ENCODE measurements around the gene CCDC122. TPM values are rescaled to one million over a fixed set of nuclear protein-coding genes. Genes with fewer than 3 reads are reported as not detected.

CCDC122 gene
- total RNA-seq, 1 experiment from 2014 or later = 1.6 TPM

DNA sequence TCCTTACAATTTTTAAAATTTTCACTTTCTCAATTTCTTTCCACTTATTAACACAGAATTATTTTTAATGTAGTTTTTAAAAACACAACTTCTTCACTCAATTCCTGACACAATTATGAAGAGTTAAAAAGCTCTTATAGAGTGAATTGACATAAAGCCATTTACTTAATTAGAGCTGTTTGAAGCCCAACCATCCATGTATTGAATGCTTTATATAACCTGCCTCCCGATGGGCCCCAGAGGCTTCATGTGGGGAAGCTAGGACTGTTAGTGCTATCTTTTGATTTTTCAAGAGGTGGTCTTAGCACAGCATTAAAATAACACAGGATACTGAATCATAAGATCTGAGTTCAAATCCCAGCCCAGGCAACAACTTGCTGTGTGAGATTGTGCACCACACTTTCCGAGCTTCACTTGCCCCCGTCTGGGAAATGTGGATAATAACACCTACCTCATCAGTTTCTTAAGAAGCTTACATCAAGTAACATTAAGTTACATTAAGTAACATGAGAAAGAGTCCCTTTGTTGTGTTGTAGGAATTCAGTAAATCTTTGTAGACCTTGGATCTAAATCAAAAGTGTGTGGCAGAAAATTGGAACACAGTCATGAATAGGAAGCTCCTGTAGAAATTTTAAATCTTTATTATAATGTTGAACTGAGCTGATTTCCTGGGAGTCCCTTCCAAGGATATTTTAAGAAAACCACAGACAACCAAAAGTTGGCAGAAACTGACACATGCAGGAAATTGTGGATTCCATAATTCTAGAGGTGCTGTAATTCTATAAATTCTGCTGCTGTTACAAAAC is 87.3 kb downstream of the CCDC122 start:
- Histone ChIP-seq H3K27me3 (ENCODE audit: low read length) (no peaks in the 10 kb centered on the region), H3K9ac (ENCODE audit: low read length) (no peak overlapping the region), H3K4me3 (ENCODE audit: low read length) (no peak overlapping the region), H3K79me2 (ENCODE audit: low read length) (no peaks in the 10 kb centered on the region), H3K9me3 (ENCODE audit: low read length) (no peaks in the 10 kb centered on the region), H3K36me3 (ENCODE audit: insufficient read depth, low read length) (no peaks in the 10 kb centered on the region), H2AFZ (ENCODE audit: low read length) (no peak overlapping the region), H3K4me1 (ENCODE audit: low read length) (no peaks in the 10 kb centered on the region), H3K9me2 (replicated peaks; ENCODE audit: insufficient read depth, low read length) (no peaks in the 10 kb centered on the region), H4K20me1 (ENCODE audit: insufficient read depth, low read depth, low read length) (no peaks in the 10 kb centered on the region), H3K4me2 (ENCODE audit: low read depth, low read length, poor library complexity, severe bottlenecking) (no peak overlapping the region), H3K27ac (ENCODE audit: low read length) (no peak overlapping the region)
- no peak for DNase-seq

GRCh38 chr13:43787997-43788396 is 91.5 kb downstream of the CCDC122 start:
- no peak for DNase-seq
- H2AFZ ChIP-seq (ENCODE audit: low read length) = no peak overlapping the region
- no peaks in the 10 kb centered on the region for H3K9me3 ChIP-seq (ENCODE audit: low read length)
- H3K4me2 ChIP-seq (ENCODE audit: low read depth, low read length, poor library complexity, severe bottlenecking) = no peak overlapping the region
- H3K36me3 ChIP-seq (ENCODE audit: insufficient read depth, low read length) = no peaks in the 10 kb centered on the region
- no peaks in the 10 kb centered on the region for H3K4me1 ChIP-seq (ENCODE audit: low read length)
- H3K27ac ChIP-seq (ENCODE audit: low read length) = no peak overlapping the region
- no peaks in the 10 kb centered on the region for H3K9me2 ChIP-seq (replicated peaks; ENCODE audit: insufficient read depth, low read length)
- no peaks in the 10 kb centered on the region for H3K79me2 ChIP-seq (ENCODE audit: low read length)
- no peaks in the 10 kb centered on the region for H4K20me1 ChIP-seq (ENCODE audit: insufficient read depth, low read depth, low read length)
- no peak overlapping the region for H3K9ac ChIP-seq (ENCODE audit: low read length)
- no peak overlapping the region for H3K4me3 ChIP-seq (ENCODE audit: low read length)
- no peaks in the 10 kb centered on the region for H3K27me3 ChIP-seq (ENCODE audit: low read length)

DNA sequence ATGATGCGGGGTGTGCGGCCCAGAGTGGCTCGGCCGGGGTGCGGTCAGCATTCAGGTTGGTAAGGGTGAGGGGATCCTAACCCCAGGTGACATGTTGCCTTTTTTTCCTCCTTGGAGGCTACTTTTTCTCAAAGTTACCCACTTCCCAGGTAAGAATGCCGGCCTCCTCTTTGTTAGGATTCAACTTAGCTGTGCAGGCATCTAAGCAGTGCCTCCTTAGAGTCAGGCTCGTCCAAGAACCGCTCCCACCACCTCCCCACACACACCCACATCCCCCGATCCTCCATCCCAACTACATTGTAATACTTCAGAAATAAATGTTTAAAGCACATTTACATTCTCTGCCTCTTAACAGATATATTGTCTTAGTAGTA is 92.0 kb downstream of the CCDC122 start:
- H3K9me3 ChIP-seq (ENCODE audit: low read length) = no peaks in the 10 kb centered on the region
- H3K9me2 ChIP-seq (replicated peaks; ENCODE audit: insufficient read depth, low read length) = no peaks in the 10 kb centered on the region
- no peak overlapping the region for H3K27ac ChIP-seq (ENCODE audit: low read length)
- no peak overlapping the region for H2AFZ ChIP-seq (ENCODE audit: low read length)
- H3K4me1 ChIP-seq (ENCODE audit: low read length) = no peaks in the 10 kb centered on the region
- no peaks in the 10 kb centered on the region for H4K20me1 ChIP-seq (ENCODE audit: insufficient read depth, low read depth, low read length)
- no peak overlapping the region for H3K4me3 ChIP-seq (ENCODE audit: low read length)
- H3K4me2 ChIP-seq (ENCODE audit: low read depth, low read length, poor library complexity, severe bottlenecking) = no peak overlapping the region
- H3K9ac ChIP-seq (ENCODE audit: low read length) = no peak overlapping the region
- no peaks in the 10 kb centered on the region for H3K27me3 ChIP-seq (ENCODE audit: low read length)
- no peaks in the 10 kb centered on the region for H3K36me3 ChIP-seq (ENCODE audit: insufficient read depth, low read length)
- no peaks in the 10 kb centered on the region for H3K79me2 ChIP-seq (ENCODE audit: low read length)
- no peak for DNase-seq

DNA sequence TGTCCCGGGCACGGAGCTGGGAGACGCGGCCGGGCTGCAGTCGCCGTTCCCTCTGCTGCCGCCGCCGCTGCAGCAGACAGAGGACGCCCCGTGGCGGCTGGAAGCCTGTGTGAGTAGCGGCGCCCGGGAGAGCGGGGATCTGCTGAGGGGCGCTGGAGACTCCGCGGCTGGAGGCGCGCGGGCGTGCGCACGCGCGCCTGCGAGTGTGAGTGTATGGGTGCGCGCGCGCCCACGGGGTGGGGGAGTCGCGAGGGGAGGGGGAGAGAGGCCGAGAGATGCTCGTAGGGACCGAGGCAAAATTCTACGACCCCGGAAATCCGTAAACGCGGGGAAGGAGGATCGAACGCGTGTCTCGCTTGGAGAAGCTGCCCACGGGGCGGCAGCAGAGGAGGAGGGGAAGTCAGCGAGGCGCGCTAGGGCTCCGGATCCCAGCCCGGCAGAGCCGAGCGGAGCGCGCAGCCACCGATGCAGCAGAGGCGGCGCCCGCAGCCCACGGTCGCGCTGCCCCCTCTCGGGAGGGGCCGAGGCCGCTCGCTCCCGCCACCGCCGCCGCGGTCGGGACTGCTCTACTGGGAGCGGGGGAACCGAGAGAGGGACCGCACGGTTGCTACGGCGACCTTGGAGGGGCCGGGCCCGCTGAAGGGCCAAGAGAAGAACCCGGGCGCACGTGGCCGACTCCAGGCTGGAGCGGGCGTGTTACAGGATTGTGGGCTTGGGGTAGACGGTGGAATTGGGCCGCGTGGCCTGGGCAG is 92.6 kb downstream of the CCDC122 start, which contains the start of gene ENOX1:
ENOX1 (minus strand) TSS at position 207 of the 752 bp plus-strand sequence.
- Histone ChIP-seq H3K27me3 (ENCODE audit: low read length) (no peaks in the 10 kb centered on the region), H3K4me1 (ENCODE audit: low read length) (no peaks in the 10 kb centered on the region), H4K20me1 (ENCODE audit: insufficient read depth, low read depth, low read length) (no peaks in the 10 kb centered on the region), H3K9me2 (replicated peaks; ENCODE audit: insufficient read depth, low read length) (no peaks in the 10 kb centered on the region), H3K4me3 (ENCODE audit: low read length) (no peak within 1 kb of the TSS), H3K9ac (ENCODE audit: low read length) (no peak within 1 kb of the TSS), H3K27ac (ENCODE audit: low read length) (no peak within 1 kb of the TSS), H3K9me3 (ENCODE audit: low read length) (no peaks in the 10 kb centered on the region), H3K36me3 (ENCODE audit: insufficient read depth, low read length) (no peaks in the 10 kb centered on the region), H2AFZ (ENCODE audit: low read length) (no peak within 1 kb of the TSS), H3K4me2 (ENCODE audit: low read depth, low read length, poor library complexity, severe bottlenecking) (no peak within 1 kb of the TSS), H3K79me2 (ENCODE audit: low read length) (no peaks in the 10 kb centered on the region)
- no peak for DNase-seq

GRCh38 chr13:43786472-43786765 is 93.1 kb downstream of the CCDC122 start:
- Histone ChIP-seq H3K79me2 (ENCODE audit: low read length) (no peaks in the 10 kb centered on the region), H3K36me3 (ENCODE audit: insufficient read depth, low read length) (no peaks in the 10 kb centered on the region), H3K27me3 (ENCODE audit: low read length) (no peaks in the 10 kb centered on the region), H3K27ac (ENCODE audit: low read length) (no peak overlapping the region), H3K9me2 (replicated peaks; ENCODE audit: insufficient read depth, low read length) (no peaks in the 10 kb centered on the region), H3K4me2 (ENCODE audit: low read depth, low read length, poor library complexity, severe bottlenecking) (no peak overlapping the region), H3K4me1 (ENCODE audit: low read length) (no peaks in the 10 kb centered on the region), H3K4me3 (ENCODE audit: low read length) (no peak overlapping the region), H3K9ac (ENCODE audit: low read length) (no peak overlapping the region), H3K9me3 (ENCODE audit: low read length) (no peaks in the 10 kb centered on the region), H2AFZ (ENCODE audit: low read length) (no peak overlapping the region), H4K20me1 (ENCODE audit: insufficient read depth, low read depth, low read length) (no peaks in the 10 kb centered on the region)
- DNase-seq = no peak

Small RNAs within 50 kb of the gene (small RNA-seq; reads per million reads assigned to genes)
- not detected for gene AL162713.1

Other genes with a start within 250 kb of the CCDC122 start
- not detected in 2 replicates for gene ENOX1, start 92.8 kb downstream of the CCDC122 start, total RNA-seq (2014; rRNA removed; shearing (Covaris generic); ENCODE audit: low replicate concordance)
- gene LACC1, start 164 bp upstream of the CCDC122 start, total RNA-seq (2014; rRNA removed; shearing (Covaris generic); ENCODE audit: low replicate concordance) = 0.34 and 0.69 TPM in 2 replicates